ENCODE measurements around the gene DPPA4.
"Not testable (repeated sequence)": the region's sequence is repeated elsewhere in the genome, so short reads cannot be mapped to it uniquely, and the experiment has no call there.

DPPA4 gene

GRCh38 chr3:109337393-109337792 is at the start of gene DPPA4:
DPPA4 (minus strand) TSS chr3:109337546; CDS start chr3:109337517, 29 bp downstream.
- DNase-seq, result no peak

- DNase-seq, result no peak
These were observed 48.3 kb upstream of the DPPA4 start for GRCh38 chr3:109385442-109386318.

- no peak for DNase-seq
These were observed 46.8 kb upstream of the DPPA4 start for GRCh38 chr3:109384164-109384563.

- no peak for DNase-seq
These were observed 45.2 kb upstream of the DPPA4 start for GRCh38 chr3:109382588-109382987.

- DNase-seq, result no peak
These were observed 38.6 kb upstream of the DPPA4 start for GRCh38 chr3:109375975-109376374.

- DNase-seq, result not testable (repeated sequence)
These were observed 37.1 kb upstream of the DPPA4 start for GRCh38 chr3:109374434-109374833.

GRCh38 chr3:109373933-109374332 is 36.6 kb upstream of the DPPA4 start:
- DNase-seq, result no peak

- DNase-seq, result no peak
These were observed 35.3 kb upstream of the DPPA4 start for GRCh38 chr3:109372639-109373038.

GRCh38 chr3:109369510-109369909 is 32.2 kb upstream of the DPPA4 start:
- no peak for DNase-seq

GRCh38 chr3:109364088-109364487 is 26.7 kb upstream of the DPPA4 start:
- DNase-seq, result no peak

- DNase-seq, result no peak
These were observed 26.3 kb upstream of the DPPA4 start for GRCh38 chr3:109363634-109364033.

GRCh38 chr3:109362823-109363222 is 25.5 kb upstream of the DPPA4 start:
- DNase-seq, result no peak

- not testable (repeated sequence) for DNase-seq
These were observed 21.5 kb upstream of the DPPA4 start for GRCh38 chr3:109358809-109359208.

- no peak for DNase-seq
These were observed 19.3 kb upstream of the DPPA4 start for GRCh38 chr3:109356442-109357155.

- no peak for DNase-seq
These were observed 18.5 kb upstream of the DPPA4 start for GRCh38 chr3:109355625-109356441.

- DNase-seq, result no peak
These were observed 15.7 kb upstream of the DPPA4 start for GRCh38 chr3:109353057-109353456.

GRCh38 chr3:109351231-109351630 is 13.9 kb upstream of the DPPA4 start:
- no peak for DNase-seq

GRCh38 chr3:109346770-109347295 is 9.5 kb upstream of the DPPA4 start:
- no peak for DNase-seq

GRCh38 chr3:109346099-109346498 is 8.8 kb upstream of the DPPA4 start:
- no peak for DNase-seq

GRCh38 chr3:109339714-109340648 is 2.6 kb upstream of the DPPA4 start:
- DNase-seq, result no peak

- DNase-seq, result no peak
These were observed 1.9 kb upstream of the DPPA4 start for GRCh38 chr3:109339197-109339596.

GRCh38 chr3:109338322-109338721 is 976 bp upstream of the DPPA4 start:
- DNase-seq, result no peak

All from right hindlimb (tissue), 1 donor.